GM21723 (cell line): ENCODE results near the gene REXO5.
A peak's percentile ranks its signal among the peaks of the same experiment; 100 is the strongest.
"Not testable (repeated sequence)": the region's sequence is repeated elsewhere in the genome, so short reads cannot be mapped to it uniquely, and the experiment has no call there.

ENCODE experiments used
- ATAC-seq: cut with Tn5 transposase; IDR thresholded peaks from one replicate; pipeline ENCODE4 v1.9.1; 2021; ENCODE audit warnings: mild to moderate bottlenecking, moderate library complexity; ENCODE audit not compliant: unreplicated experiment

Gene REXO5

DNA sequence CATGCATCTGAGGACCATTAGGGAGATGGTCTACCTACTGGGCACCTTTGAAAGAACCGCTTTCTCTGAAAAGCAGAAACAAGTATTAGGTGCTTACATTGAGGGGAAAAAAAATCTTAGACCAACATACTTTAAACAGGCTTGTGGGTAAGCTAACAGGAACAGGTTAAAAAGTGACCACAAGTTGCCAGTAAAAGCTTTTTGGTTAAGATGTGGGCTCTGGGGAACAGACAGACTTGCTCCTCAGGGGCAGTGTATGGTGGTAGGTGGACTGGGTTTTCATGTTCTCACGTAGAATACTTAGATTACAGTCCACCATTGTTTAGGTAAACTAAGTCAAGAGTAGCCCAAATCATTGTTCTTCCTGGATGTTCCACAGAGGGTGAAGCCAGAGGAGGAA, 41.2 kb downstream of the REXO5 start:
- ATAC-seq, result no peak

DNA sequence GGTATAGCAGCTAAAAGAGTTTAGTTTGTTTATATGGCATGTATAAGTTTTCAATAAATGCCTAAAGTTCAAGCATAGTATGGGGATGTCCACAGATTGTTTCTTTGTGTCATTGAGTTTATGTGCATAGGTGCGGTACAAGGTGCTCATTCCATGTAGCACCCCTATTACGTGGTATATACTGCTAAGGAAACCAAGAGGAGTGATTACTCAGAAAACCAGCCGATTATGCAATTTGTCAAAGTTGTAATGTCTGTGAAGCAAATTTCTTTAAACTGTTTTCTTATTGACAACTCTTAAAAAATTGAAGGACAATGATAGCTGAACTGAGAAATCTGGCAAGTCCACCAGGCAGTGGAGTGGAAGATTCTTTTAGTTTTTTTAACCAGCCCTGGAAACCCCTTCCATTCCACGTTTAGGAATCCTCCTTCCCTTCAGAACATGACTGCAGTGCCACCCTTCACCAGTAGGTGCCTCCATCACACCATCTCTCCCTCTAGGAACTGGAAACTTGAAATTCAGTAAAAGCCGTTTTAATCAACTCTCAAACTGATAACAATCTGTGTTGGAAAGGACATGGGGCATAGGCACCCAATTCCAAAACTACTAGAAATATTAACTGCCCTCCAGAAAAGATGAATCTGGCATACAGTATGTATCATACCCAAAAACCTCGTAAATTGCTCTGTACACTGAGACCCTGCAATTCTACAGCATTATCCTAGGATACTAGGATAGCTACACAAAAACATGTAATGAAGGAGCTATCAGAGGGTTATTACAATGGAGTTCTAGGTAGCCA, 43.5 kb downstream of the REXO5 start:
- no peak for ATAC-seq

DNA sequence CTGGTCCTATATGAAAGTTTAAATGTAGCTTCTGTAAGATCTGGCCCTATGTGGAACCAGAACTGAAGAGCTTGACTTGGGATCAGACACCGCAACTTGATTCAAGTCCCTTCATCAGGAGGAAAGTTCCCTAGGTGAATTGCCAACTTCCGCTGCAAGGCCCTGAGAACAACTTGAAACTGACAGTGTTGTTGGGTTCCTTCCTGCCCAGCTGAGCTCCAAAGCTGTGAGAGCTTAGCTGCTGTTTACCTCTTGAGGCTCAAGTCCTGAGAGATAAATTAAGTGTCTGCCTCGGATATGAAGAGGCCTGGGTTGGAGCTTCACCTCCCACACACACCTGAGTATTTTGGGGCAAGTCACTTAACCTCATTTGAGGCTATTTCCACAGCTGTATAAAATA, 44.7 kb downstream of the REXO5 start:
- ATAC-seq, result no peak

DNA sequence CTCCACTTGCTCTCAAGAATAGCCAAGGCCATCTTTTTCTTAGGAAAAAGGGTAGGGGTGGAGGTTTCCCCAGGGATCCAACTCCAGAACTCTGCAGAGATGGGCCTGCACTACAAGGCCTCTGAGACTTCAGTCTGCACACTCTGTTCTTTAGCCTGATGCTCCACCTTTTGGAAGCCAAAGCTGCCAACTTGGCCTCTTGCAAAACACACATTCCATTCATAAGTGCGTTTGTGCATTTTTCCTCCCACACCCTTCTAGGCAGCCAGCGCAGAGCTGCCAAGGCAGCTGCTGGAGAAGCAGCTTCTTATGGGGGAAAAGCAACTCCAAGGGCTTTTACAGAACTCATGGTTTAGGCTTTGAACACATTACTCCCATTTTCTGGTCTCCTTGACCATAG, 45.3 kb downstream of the REXO5 start:
- ATAC-seq, result no peak

DNA sequence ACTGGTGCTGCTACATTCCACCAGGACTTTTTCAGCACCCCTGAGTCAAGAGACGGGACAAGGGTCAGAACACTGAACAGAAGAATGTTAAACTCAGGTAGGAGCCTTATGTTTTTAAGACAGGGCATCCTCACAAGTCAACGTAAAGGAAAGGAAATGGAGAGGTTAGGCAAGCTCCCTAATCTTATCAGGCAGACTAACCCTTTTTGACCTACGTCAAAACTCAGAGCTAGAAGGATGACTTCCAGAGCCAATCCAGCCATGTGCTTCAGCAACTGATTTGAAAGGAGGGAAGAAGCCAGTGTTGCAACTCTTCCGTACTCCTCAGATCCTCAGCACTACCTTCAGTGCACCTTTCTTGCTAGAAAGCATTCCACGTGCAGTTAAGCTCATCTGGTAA, 46.8 kb downstream of the REXO5 start:
- no peak for ATAC-seq

DNA sequence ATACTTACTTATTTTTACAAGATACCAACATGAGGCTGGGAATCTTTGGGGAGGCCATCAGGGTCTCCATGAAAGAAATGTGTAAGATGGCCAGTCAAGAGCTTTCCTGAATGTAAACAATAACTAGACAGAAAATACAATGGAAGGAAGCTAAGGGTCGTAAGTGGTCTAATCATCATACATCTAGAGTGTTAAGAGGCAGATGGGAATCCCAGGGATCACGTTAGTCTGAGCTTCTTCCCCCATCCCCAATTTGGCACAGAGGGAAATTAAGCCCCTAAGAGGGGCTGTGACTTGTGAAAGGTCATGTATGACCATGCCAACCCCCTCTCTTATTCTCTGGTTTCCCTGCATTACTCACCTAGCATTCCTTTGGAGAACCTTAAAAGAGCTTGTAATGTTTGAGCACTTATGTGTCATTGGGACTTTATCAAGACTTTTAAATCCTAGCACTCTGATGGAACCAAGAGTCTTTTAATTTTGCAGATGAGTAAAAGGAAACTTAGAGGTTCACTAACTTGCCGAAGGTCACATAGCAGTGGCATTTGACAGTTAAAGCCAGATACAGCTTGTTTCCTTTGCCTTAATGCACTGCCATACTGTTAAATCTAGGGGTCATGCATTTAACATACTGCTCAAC, 47.8 kb downstream of the REXO5 start:
- no peak for ATAC-seq

DNA sequence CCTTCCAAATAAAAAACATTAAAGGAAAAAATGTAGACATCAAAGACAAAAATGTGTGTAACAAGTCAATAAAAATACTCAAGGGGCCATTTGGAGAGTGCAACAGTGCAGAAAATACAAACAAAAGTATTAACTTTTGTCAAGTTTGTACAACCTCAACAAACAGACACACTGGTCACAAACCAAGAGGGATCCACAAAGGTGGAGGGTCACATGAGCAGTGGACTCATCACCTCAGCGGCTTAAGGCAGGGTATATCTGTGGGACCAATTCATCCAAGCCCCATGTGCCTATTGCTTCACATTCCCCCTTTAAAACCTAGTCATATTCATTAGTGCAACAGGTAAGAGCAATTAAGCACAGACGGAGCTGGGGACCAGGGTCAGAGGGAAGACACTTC, 48.6 kb downstream of the REXO5 start:
- ATAC-seq, result no peak

DNA sequence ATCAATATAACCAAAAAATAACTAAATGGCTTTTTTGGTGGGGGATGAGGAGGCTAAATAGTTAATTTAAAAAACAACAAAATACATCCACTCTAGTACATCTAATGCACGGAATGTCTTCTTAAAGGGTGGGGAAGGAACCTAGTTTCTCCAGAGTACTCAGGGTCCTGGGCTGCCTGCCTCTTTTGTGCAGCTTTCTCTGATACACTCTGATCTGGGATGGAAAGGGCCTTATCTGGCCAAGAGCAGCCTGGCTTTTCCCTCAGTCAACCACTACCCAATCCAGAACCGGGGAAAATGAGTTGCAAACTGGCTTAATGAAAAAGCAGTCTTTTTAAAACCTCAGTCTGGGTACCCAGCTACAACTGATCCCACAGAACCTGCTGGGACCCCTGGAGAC, 51.0 kb downstream of the REXO5 start:
- ATAC-seq, result no peak

DNA sequence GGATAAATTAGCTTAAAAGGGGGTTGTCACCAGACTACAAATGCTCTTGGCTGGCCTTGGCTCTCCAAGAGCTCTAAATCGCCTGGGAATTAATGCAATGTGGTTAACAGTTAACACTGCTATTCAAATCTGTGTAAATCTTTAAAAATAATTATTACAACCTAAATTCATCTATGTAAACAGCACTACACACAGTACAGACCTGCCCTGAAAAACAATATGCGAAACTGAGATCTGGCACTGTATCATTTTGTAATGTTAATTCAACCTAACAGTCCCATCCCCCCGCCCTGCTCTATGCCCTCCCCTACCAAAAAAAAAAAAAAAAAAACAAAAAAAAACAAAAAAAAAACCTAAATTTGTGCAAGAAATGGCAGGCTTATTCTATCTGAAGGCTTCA, 52.9 kb downstream of the REXO5 start:
- ATAC-seq, result no peak

DNA sequence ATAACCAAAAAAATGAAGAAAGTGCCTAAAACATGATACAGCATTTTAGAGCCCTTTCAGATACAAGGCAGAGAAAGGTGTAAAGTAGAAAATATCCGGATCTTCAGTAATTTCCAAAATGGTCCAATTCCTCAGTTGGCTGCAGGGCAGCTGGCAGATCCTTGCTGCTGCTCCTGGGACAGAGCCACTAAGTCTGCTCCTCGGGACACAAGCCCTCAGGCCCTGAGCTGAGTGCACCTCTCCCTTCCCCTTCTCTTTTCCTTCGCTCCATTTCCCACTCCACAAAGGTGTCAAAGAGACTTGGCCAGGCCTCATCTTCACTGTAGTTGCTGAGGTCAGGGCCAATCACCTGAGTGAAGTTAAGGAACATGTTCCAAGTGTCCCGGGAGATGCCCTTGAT, 53.4 kb downstream of the REXO5 start:
- ATAC-seq, result no peak

DNA sequence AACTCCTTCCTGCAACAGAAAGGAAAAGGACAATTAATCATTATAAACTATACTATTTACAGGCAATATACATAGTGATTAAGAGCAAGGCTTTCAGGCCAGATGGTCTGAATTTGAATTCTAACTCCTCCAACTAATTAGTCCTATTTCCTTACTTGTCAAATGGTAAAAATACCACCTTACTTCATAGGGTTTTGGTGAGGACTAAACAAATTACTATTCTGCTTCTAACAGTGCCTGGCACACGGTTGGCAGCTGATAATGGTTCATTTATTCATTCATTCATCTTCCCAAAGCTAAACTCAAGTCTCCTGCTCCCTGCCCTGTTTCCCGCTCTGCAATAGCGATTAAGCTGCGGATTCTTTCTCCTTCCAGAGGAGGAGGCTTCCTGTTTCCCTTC, 54.0 kb downstream of the REXO5 start:
- no peak for ATAC-seq

DNA sequence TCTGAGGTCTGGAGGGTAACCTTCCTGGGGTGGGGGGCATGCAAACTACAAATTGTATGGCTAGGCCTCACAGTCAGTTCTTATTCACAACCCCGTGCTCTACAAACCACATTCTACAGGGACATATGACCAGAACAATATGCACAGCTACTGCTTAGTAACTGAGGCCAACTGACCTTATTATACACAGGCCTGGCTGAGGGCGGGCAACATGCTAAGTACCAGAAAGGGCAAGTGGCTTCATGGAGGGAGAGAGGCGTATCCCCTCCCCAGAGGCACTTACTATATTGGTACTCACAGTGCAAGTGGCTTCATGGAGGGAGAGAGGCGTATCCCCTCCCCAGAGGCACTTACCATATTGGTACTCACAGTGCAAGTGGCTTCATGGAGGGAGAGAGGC, 54.7 kb downstream of the REXO5 start:
- ATAC-seq, result not testable (repeated sequence)

DNA sequence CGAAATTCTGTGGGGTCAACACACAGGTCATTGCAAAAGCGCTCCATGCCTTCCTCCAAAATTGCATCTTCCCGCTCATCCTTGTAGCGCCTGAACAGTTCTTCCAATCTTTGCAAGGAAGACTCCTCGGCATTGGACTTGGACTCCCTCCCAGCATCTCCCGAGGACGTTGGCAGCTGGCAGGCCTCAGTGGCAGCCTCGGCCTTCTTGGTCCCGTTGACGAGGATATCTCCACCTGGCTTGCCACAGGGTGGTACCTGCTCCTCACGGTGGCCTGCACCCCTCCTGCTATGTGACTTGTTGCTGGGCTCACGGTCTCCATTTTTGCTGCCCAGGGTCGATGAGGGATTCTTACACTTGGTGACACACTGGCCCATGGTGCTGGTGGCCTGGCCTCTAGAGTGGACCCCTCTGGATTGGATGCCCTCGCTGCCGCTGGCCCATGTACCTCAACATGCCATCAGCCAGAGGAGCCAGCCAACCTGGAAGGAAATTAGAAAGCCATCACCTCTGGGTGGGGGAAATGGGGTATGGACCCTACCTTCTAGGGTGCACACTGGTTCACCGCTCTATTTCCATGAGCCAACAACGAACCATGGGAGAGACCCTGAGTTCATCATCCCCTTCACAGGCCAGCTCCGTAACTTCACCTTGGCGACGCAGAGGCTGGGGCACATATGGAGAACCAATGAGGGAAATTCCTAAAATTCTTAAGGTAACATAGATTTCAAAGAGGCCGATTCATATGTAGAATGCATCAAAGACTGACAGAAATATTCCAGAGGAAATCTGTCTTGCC, 56.0 kb downstream of the REXO5 start:
- ATAC-seq, result no peak

DNA sequence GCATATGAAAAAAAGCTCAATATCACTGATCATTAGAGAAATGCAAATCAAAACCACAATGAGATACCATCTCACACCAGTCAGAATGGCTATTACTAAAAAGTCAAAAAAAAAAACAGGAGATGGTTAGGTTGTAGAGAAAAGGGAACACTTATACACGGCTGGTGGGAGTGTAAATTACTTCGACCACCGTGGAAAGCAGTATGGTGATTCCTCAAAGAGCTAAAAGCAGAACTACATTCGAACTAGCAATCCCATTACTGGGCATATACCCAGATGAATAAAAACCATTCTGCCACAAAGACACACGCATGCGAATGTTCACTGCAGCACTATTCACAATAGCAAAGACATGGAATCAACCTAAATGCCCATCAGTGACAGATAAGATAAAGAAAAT, 58.0 kb downstream of the REXO5 start:
- ATAC-seq, result not testable (repeated sequence)

DNA sequence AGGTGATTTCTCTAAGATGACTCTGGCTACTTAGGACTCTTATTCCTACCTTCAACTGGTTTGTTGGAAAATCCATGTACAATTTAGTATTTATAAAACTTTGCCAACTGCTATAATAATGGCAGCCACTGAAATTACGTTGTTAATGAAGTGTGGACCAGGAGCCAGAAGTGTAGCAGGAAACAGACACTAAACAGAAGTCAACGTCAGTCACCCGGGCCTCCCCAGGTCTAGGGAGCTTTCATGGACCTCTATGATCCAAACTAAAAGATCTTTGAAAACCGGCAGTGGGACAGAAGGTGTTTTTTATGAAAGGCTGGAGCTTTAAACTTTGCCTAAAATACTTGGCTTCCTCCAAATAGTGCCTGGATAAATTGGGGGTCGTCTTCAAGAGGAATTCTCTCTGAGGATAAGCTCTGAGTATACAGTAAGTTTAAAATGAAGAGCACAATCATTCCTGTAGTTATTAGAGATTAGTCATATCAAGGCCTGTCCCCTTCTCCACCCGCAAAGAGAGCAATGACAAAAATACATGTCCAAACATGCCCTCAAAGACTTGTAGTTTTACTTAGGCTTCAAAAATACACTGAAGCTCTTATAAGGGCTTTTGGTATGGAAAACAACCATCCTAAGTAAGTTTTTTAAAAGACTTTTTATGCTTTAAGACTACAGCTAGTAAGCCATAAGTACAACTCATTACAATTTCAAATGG, 59.2 kb downstream of the REXO5 start:
- peak; percentile 69 for ATAC-seq

DNA sequence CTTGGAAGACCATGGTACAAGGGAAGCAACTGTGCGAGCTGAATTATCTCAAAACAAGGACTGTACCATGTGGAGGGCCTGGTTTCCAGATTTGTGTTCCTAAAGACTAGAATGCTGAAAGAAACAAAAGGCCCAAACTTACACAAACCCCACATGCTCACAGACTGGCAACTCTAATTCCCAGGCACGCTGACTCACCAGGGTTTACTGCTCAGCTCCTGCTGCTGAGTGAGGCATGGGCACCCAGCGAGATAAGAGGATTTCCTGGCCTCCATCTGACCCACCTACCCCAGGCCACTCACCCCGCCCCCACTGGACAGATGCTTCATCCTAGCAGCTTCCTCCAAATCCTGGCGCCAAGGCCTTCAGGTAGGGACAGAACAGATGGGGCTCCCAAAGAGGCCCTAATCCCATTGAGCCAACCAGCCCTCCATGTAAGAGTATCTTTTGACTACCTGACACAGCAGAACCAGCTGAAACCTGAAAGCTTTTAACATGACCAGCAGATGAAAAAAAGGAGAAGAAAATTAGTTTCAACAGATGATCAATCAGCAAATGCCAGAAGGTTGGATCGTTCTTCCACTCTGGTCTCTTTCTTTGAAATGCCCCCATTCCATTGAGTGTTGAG, 59.9 kb downstream of the REXO5 start:
- peak; percentile 22 for ATAC-seq

DNA sequence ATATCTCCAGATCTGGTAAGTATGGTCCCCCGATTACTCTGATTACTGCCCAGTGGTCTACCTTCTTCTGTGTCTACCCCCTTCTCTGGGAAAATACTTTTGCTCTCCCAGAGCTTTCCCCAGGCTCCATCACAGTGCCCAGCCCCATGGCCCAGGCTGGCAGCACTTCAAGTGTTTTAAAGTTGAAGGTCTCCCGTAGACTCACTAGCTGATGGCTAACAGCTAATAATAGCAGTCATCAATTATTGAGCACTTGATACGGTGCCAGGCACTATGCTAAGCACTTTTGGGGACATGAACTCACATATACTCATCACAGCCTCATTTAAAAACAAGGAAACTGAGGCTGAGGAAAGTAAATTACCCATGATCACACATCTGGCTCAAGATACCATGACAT, 60.5 kb downstream of the REXO5 start:
- no peak for ATAC-seq

DNA sequence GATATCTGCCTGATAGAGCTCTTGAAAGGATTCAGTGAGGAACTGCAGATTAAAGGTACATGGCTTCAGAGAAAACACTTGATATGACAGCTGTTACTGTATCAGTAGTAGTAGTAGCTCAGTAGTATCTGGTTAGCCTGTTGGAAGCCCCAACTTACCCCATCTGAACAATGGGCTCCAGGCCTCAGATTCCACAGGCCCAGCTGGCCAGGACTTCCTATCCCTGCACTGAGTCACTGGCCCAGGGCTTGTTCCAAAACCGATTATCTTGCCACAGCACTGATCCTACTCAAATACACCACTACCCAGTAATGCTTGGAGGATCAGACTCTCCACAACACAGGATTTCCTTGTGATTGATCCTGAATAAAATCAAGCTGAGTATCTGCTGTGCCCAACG, 61.3 kb downstream of the REXO5 start:
- no peak for ATAC-seq

DNA sequence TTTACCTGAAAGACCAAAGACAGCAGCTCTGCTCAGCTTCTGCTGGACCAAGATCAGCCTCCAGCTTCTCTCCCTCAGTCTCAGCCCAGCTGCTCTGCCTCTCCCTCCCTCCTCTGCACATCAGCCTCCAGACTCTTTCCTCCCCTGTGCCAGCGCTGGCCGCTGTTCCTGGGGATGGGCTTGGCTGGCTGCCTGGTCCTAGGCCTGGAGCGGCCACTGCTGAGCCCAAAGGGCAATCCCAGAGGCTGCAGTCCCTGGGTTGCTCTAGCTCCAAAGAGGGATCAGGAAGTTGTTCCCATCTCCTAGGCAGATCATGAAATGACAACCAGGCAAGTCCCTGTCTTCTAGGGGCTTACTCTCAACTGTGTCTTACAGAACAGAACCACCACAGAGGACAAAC, 62.6 kb downstream of the REXO5 start:
- no peak for ATAC-seq

DNA sequence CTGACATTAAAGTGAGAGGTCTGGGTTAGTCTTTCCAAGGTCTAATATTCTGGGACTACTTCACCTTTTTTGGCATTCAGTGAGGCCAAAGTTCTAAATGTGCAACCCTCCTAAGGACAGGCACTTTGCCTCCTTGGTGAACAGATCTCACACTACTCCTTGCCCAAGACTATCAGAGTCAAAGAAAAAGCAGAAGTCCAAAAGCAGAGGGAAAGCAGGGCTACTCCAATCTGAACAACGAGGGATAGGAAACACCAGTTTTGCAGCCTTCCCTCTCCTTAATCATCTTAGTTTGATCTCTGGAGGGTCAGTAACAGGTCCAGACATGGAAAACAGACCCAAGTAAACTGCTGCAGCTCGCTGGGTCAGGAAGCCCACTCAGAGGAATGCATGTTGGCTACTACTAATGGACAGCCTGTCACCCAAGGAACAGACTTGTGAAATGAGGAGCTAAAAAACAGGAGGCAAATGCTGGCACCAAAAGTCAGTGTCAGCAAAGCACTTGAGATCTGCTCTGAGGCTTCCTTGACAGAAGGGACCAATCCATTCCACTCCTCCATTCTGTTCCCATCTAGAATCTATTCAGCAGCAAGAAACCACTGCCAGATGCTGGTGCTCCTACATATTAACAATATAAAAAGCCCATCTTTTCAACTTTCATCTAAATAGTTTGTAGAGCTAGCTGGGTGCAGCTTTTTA, 63.9 kb downstream of the REXO5 start:
- no peak for ATAC-seq
